Activated B cell treated with CpG ODN at 0.5 μM for 24 hours (primary cell): ENCODE results near the gene GATAD2B. TPM values are rescaled to one million over a fixed set of nuclear protein-coding genes. Genes with fewer than 3 reads are reported as not detected.

Experiments used
- ATAC-seq: fragments of 200-7000 bp; cut with Tn5 transposase; one replicate; pipeline ENCODE4 v1.10.0; 2021; ENCODE audit warnings: low read depth, mild to moderate bottlenecking, moderate library complexity
- CTCF ChIA-PET: fragments of 350-600 bp; sonication (Branson Sonifier 250); formaldehyde crosslinking; loops from one replicate; lab custom pipeline; 2021; ENCODE audit warnings: antibody characterized with exemption; lab: Charles Lee
- POLR2A ChIA-PET: fragments of 350-600 bp; sonication (Branson Sonifier 250); formaldehyde crosslinking; loops from one replicate; lab custom pipeline; 2021; ENCODE audit warnings: antibody characterized with exemption; lab: Charles Lee
- DNase-seq: peaks from one replicate; pipeline ENCODE4 v3.0.0; 2022
- H3K27ac Mint-ChIP-seq: one replicate; pipeline ENCODE4 v1.8.0; 2020; ENCODE audit warnings: mixed read lengths
- H3K27me3 Mint-ChIP-seq: one replicate; pipeline ENCODE4 v1.8.0; 2021; ENCODE audit warnings: mixed read lengths
- H3K36me3 Mint-ChIP-seq: one replicate; pipeline ENCODE4 v1.8.0; 2021; ENCODE audit warnings: low read depth, mixed read lengths
- H3K4me1 Mint-ChIP-seq: one replicate; pipeline ENCODE4 v1.8.0; 2021; ENCODE audit warnings: mixed read lengths
- H3K4me3 Mint-ChIP-seq: one replicate; pipeline ENCODE4 v1.8.0; 2020; ENCODE audit warnings: mild to moderate bottlenecking, mixed read lengths
- H3K9me3 Mint-ChIP-seq: one replicate; pipeline ENCODE4 v1.8.0; 2020; ENCODE audit warnings: mixed read lengths
- intact Hi-C: fragments of 100-400 bp; cut with micrococcal nuclease; formaldehyde crosslinking; loops from one replicate; pipeline ENCODE4 v1.15.1; 2024
- total RNA-seq: library from RNA; stranded (reverse); gene quantifications from 2 replicates; pipeline ENCODE4 v1.2.3, GENCODE V29; 2022
- TF ChIP-seq, protein P1 (sequence below): fragments of 200-600 bp; IDR thresholded peaks from one replicate; pipeline ENCODE4 v1.8.0; 2022; ENCODE audit warnings: antibody characterized with exemption, mild to moderate bottlenecking

Gene GATAD2B
- total RNA-seq, 1 donor from 2014 or later: 86.3 TPM

GRCh38 chr1:153877112-153877511 lies 45.7 kb downstream of the GATAD2B start:
- peaks cover 27% of the 10 kb centered on the region for H3K4me1 Mint-ChIP-seq
- H3K27me3 Mint-ChIP-seq: no peaks in the 10 kb centered on the region
- H3K9me3 Mint-ChIP-seq: no peaks in the 10 kb centered on the region
- DNase-seq (no peak), ATAC-seq (no peak)
- CTCF ChIA-PET: no interaction called here
- no peak overlapping the region for H3K27ac Mint-ChIP-seq
- POLR2A ChIA-PET: no interaction called here
- H3K4me3 Mint-ChIP-seq: no peak overlapping the region
- peaks cover 28% of the 10 kb centered on the region for H3K36me3 Mint-ChIP-seq
- intact Hi-C loops: no loop called here
- TF ChIP-seq, protein P1, sequence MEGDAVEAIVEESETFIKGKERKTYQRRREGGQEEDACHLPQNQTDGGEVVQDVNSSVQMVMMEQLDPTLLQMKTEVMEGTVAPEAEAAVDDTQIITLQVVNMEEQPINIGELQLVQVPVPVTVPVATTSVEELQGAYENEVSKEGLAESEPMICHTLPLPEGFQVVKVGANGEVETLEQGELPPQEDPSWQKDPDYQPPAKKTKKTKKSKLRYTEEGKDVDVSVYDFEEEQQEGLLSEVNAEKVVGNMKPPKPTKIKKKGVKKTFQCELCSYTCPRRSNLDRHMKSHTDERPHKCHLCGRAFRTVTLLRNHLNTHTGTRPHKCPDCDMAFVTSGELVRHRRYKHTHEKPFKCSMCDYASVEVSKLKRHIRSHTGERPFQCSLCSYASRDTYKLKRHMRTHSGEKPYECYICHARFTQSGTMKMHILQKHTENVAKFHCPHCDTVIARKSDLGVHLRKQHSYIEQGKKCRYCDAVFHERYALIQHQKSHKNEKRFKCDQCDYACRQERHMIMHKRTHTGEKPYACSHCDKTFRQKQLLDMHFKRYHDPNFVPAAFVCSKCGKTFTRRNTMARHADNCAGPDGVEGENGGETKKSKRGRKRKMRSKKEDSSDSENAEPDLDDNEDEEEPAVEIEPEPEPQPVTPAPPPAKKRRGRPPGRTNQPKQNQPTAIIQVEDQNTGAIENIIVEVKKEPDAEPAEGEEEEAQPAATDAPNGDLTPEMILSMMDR: no peak

DNA sequence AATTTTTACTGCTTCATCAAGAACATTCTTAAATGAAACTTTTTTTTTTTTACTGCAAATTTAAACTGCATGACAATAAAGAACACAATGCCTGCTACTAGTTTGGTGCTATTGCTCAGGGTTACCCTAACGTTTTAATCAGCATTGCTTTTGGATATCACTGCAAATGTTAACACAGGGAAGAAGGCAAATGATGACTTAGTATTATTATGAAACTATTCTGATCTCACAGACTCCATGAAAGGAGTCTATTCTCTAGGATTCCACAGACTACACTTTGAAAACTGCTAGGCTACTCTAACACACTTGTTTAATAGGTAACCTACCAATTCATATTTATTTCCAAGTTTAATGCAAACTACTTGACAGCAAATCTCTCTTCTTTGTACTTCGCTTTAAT lies 49.8 kb downstream of the GATAD2B start:
- no peaks in the 10 kb centered on the region for H3K27me3 Mint-ChIP-seq
- ChIA-PET CTCF (no interaction called here), POLR2A (interaction anchor here (0.6 to 1.2 kb wide), 2 partner anchors 10 to 46 kb away, joined by 4 to 6 read pairs; no protein-coding TSS in a partner anchor)
- TF ChIP-seq, protein P1: no peak
- no peak for DNase-seq
- no peaks in the 10 kb centered on the region for H3K9me3 Mint-ChIP-seq
- intact Hi-C loops: no loop called here
- H3K36me3 Mint-ChIP-seq: peaks cover 35% of the 10 kb centered on the region
- no peak for ATAC-seq
- peaks cover 25% of the 10 kb centered on the region for H3K4me1 Mint-ChIP-seq
- peak overlapping the region; percentile 50 for H3K27ac Mint-ChIP-seq
- no peak overlapping the region for H3K4me3 Mint-ChIP-seq

DNA sequence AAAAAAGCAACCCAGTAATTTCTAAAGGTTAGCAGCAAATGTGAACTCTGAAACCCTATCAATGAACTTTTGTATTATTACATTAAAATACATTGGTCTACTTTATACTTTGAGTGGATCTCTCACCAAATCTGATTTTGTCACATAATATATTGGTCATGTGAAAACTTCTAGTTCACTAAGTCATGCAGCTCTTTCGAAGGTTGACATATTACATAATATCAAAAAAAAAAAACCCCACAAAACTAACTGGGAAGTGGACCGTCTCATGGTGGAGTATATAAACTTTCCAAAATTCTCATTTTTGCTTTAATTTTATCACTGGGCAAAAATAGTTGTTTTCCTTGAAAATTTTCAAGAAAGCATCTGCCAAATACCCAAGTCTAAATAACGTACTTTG lies 50.4 kb downstream of the GATAD2B start:
- peaks cover 25% of the 10 kb centered on the region for H3K4me1 Mint-ChIP-seq
- H3K36me3 Mint-ChIP-seq: peaks cover 35% of the 10 kb centered on the region
- TF ChIP-seq, protein P1: no peak
- CTCF ChIA-PET: no interaction called here
- no peak for ATAC-seq
- no peak overlapping the region for H3K4me3 Mint-ChIP-seq
- DNase-seq: no peak
- intact Hi-C loops: no loop called here
- H3K9me3 Mint-ChIP-seq: no peaks in the 10 kb centered on the region
- POLR2A ChIA-PET: interaction anchor here (0.6 to 1.2 kb wide), 3 partner anchors 10 to 45 kb away, joined by 4 to 11 read pairs (median 6); no protein-coding TSS in a partner anchor
- H3K27ac Mint-ChIP-seq: no peak overlapping the region
- no peaks in the 10 kb centered on the region for H3K27me3 Mint-ChIP-seq

GRCh38 chr1:153869486-153869885 lies 53.3 kb downstream of the GATAD2B start:
- DNase-seq: no peak
- Mint-ChIP-seq H3K36me3 (peaks cover 29% of the 10 kb centered on the region), H3K9me3 (no peaks in the 10 kb centered on the region), H3K4me1 (peaks cover 35% of the 10 kb centered on the region), H3K4me3 (no peak overlapping the region), H3K27ac (no peak overlapping the region), H3K27me3 (no peaks in the 10 kb centered on the region)
- ChIA-PET POLR2A (interaction anchor here (0.7 kb wide), 1 partner anchor 102 kb away, joined by 3 read pairs; no protein-coding TSS in a partner anchor), CTCF (no interaction called here)
- intact Hi-C loops: loop anchor here (5.0 kb wide), 1 partner anchor 33 kb away; no protein-coding TSS in a partner anchor
- no peak for ATAC-seq
- TF ChIP-seq, protein P1: no peak

- H3K27me3 Mint-ChIP-seq: no peaks in the 10 kb centered on the region
- no peak for DNase-seq
- CTCF ChIA-PET: interaction anchor here (0.8 kb wide), 1 partner anchor 69 kb away, joined by 3 read pairs; no protein-coding TSS in a partner anchor
- H3K36me3 Mint-ChIP-seq: peaks cover 28% of the 10 kb centered on the region
- H3K9me3 Mint-ChIP-seq: no peaks in the 10 kb centered on the region
- TF ChIP-seq, protein P1: no peak
- intact Hi-C loops: loop anchor here (5.0 kb wide), 1 partner anchor 36 kb away; no protein-coding TSS in a partner anchor
- H3K4me1 Mint-ChIP-seq: peaks cover 30% of the 10 kb centered on the region
- peak overlapping the region; percentile 16 for H3K27ac Mint-ChIP-seq
- POLR2A ChIA-PET: interaction anchor here (0.7 to 1.4 kb wide), 2 partner anchors 17 to 43 kb away, joined by 4 to 5 read pairs; no protein-coding TSS in a partner anchor
- no peak for ATAC-seq
- no peak overlapping the region for H3K4me3 Mint-ChIP-seq
These were observed 56.5 kb downstream of the GATAD2B start for GRCh38 chr1:153866045-153866850.
